ENCODE results near the gene SYNPO2.

DNA sequence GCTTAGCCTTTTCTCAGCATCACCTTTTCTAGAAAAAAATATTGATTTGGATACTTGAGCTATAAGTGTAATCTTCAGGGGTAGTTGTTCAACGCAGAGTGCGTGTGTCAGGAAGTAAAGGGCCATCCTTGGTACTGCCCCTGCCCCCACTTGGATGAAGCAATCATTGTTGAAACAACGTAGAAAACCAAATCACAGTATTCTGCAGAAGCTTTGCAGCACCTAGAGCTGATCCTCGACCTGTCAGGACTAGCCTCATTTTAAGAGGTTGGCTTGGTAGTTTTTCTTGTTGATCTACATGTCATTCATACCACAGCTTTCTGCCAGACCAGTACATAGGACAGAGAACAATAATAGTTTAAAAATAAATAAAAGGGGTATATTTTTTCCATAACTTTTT, 181.6 kb downstream of the SYNPO2 start:
- no peak for TF ChIP-seq EZH2 (IDR thresholded peaks at IDR 0.05)
- TF ChIP-seq, protein P1, sequence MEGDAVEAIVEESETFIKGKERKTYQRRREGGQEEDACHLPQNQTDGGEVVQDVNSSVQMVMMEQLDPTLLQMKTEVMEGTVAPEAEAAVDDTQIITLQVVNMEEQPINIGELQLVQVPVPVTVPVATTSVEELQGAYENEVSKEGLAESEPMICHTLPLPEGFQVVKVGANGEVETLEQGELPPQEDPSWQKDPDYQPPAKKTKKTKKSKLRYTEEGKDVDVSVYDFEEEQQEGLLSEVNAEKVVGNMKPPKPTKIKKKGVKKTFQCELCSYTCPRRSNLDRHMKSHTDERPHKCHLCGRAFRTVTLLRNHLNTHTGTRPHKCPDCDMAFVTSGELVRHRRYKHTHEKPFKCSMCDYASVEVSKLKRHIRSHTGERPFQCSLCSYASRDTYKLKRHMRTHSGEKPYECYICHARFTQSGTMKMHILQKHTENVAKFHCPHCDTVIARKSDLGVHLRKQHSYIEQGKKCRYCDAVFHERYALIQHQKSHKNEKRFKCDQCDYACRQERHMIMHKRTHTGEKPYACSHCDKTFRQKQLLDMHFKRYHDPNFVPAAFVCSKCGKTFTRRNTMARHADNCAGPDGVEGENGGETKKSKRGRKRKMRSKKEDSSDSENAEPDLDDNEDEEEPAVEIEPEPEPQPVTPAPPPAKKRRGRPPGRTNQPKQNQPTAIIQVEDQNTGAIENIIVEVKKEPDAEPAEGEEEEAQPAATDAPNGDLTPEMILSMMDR (IDR thresholded peaks at IDR 0.05) = no peak
